D721Med (cell line): ENCODE data around the gene RNF40.

Experiments used
- DNase-seq: peaks from one replicate; pipeline ENCODE4 v3.0.0; 2011; ENCODE audit warnings: low spot score; ENCODE audit not compliant: insufficient read length
- FAIRE-seq: peaks from 2 replicates; lab custom pipeline; 2011; peaks lifted over from hg19 to GRCh38; lab: Jason Lieb, UNC
- TF ChIP-seq, protein P1 (sequence below): IDR thresholded peaks from 2 replicates; pipeline ENCODE4 v1.5.1; 2012; ENCODE audit warnings: mild to moderate bottlenecking, control low read depth; ENCODE audit not compliant: insufficient read depth; ENCODE audit errors: missing control alignments

RNF40 gene

DNA sequence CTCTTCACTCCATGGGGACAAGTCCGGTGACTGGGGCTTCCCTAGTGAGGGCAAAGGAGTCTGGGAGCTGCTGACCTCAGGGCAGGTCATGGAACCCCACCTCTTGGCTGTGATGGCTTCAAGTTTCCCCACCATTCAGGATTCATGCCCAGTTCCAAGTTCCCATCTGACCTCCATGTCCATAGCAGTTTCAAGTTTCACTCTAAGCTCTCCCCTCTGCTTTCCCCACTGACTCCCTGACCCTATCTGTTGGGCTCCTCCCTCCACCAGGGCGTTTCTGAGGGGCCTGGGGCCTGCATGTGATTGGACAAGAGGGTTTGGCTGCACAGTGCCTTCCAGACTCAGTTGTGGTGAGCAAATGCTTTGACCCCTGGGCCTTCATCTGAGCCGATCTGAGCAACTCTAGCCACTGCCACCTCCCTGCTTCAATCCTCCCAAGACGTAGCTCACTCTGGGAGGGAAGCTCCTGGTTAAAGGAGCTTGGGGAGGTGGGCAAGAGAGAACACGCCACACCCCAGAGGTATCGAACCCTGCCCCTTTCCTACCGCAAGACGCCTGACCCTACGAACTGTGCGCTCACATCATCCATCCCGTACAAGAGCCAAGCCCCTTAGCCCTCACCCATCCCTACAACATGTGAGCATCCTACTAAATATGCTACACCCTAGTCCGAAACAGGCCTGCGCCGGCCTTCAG lies 16.6 kb downstream of the RNF40 start:
- TF ChIP-seq, protein P1, sequence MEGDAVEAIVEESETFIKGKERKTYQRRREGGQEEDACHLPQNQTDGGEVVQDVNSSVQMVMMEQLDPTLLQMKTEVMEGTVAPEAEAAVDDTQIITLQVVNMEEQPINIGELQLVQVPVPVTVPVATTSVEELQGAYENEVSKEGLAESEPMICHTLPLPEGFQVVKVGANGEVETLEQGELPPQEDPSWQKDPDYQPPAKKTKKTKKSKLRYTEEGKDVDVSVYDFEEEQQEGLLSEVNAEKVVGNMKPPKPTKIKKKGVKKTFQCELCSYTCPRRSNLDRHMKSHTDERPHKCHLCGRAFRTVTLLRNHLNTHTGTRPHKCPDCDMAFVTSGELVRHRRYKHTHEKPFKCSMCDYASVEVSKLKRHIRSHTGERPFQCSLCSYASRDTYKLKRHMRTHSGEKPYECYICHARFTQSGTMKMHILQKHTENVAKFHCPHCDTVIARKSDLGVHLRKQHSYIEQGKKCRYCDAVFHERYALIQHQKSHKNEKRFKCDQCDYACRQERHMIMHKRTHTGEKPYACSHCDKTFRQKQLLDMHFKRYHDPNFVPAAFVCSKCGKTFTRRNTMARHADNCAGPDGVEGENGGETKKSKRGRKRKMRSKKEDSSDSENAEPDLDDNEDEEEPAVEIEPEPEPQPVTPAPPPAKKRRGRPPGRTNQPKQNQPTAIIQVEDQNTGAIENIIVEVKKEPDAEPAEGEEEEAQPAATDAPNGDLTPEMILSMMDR, result no peak
- FAIRE-seq (no peak), DNase-seq (no peak)

DNA sequence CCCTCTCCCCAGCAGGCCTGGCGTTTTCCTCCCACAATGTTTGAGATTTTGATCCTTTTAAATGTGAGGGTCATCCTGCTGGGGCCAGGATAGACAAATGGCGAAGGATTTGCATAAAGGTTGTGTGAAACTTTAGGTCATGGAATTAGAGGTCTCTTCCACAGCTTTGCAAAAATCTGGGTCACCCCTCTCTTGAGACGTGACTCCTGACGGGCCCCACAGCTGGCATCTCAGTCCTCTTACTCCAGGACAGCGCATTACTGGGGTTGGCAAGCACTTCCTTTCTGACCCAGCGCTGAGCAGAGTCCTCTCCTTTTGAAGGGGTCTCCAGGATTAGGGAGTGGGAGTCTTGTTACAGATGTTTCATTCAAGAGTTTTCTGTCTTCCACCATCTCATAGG lies 17.5 kb downstream of the RNF40 start:
- no peak for DNase-seq
- TF ChIP-seq, protein P1, result no peak
- no peak for FAIRE-seq

DNA sequence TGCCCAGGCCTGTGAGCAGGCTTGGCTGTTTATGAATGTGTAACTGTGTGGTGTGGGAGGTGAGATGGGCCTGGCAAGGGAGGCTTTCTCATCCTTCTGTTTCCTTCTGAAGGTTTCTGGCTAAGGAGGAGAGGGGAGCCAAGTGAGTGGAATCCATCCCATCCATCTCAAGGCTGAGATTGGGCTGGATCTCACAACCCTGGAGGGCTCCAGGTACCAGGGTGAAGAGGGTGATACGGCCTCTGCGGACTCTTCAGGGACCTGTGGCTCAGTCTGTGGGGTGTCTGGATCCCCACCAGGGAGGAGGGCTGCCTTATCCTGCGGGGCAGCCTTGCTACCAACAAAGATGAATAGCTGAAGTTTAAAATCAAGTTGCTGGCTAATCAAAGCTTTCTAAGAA lies 17.9 kb downstream of the RNF40 start:
- no peak for DNase-seq
- FAIRE-seq, result no peak
- TF ChIP-seq, protein P1, result no peak

DNA sequence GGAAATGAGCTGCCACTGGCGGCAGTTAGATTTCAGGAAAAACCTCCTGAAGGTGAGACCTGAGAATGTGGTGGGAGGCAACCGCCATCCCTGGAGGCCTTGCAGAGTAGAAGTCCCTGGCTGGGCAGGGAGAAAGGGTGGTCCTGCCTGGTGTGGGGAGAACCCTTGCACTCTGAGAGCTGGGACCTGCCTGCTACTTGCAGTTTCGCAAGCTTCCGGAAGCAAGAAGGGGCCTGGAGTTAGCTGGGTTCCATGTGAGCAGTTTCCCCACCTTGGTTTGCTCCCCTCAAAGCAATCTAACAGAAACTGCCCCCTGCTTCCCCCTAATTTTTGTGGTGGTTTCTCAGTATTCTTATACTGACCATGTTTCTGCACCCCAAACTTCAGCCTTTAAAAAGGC lies 18.4 kb downstream of the RNF40 start:
- FAIRE-seq (no peak), DNase-seq (no peak)
- TF ChIP-seq, protein P1, result no peak

DNA sequence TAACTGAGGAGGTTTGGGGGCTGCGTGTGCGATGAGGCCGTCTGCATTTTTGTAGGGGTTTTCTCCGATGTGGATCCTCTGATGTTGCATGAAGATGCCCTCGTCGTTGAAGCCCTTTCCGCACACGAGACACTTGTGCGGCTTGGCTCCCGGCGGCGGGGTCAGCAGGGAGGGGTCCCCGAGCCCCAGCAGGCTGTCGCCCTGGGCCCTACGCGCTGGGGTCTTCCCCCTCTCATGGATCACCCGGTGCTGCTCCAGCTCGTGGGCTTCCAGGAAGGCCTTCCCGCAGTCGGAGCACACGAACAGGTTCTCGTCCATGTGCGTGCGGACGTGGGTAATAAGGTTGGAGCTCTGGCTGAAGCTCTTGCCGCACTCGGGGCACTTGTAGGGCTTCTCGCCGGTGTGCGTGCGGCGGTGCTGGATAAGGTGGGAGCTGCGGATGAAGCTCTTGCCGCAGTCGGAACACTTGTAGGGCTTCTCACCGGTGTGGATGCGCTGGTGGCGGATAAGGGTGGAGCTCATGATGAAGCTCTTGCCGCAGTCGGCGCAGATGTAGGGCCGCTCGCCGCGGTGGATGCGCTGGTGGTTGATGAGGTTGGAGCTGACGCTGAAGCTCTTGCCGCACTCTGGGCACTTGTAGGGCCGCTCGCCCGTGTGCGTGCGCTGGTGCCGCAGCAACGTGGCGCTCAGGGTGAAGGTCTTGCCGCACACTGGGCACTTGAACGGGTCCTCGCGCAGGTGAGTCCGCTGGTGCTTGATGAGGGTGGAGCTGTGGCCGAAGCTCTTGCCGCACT lies 20.6 kb downstream of the RNF40 start:
- TF ChIP-seq, protein P1, result no peak
- FAIRE-seq, result no peak
- DNase-seq, result no peak

DNA sequence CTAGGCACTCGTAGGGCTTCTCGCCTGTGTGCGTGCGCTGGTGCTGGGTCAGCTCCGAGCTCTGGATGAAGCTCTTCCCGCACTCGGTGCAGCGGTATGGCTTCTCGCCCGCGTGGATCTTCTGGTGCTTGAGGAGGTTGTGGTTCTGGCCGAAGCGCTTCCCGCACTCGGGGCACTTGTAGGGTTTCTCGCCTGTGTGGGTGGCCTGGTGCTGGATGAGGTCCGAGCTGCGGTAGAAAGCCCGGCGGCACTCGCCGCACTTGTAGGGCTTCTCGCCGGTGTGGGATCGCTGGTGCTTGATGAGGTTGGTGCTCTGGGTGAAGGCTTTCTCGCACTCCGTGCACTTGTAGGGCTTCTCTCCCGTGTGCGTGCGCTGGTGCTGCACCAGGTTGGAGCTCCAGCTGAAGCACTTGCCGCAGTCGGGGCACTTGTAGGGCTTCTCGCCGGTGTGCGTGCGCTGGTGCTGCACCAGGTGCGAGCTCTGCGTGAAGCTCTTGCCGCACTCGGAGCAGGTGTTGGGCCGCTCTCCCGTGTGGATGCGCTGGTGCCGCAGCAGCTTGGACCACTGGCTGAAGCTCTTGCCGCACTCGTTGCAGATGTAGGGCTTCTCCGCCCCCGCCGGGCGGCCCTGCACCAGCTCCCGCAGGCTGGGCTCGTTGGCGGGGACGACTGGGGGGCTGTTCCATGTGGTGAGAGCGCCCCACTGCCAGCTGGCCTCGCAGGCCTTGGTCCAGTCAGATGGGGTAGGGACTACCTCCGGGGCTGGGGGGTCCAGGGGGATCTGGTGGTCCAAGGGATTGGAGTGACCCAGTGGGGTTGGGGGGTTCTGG lies 21.4 kb downstream of the RNF40 start:
- DNase-seq (no peak), FAIRE-seq (no peak)
- TF ChIP-seq, protein P1, result no peak
